Measurements from ENCODE around the gene CEACAM7.

DNA sequence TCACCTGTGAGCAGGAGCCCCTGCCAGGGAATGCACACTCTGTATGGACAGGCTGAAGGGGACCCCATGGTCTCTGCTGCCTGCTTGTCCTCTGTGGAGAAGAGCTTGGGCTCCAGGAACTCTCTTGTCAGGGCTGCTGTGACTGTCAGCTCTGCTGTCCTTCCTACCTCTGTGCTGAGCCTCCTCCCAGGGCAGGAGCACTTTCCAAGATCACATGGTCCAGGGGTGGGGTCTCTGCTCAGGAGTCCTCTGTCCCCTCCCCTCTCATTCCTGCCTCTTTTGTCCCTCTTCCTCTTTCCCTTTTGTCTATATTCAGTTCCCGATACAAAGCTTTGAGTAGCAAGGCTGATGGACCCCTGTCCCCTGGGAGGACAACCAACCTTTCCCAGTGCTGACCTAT lies at the start of gene CEACAM7:
- TF ChIP-seq, protein P1, sequence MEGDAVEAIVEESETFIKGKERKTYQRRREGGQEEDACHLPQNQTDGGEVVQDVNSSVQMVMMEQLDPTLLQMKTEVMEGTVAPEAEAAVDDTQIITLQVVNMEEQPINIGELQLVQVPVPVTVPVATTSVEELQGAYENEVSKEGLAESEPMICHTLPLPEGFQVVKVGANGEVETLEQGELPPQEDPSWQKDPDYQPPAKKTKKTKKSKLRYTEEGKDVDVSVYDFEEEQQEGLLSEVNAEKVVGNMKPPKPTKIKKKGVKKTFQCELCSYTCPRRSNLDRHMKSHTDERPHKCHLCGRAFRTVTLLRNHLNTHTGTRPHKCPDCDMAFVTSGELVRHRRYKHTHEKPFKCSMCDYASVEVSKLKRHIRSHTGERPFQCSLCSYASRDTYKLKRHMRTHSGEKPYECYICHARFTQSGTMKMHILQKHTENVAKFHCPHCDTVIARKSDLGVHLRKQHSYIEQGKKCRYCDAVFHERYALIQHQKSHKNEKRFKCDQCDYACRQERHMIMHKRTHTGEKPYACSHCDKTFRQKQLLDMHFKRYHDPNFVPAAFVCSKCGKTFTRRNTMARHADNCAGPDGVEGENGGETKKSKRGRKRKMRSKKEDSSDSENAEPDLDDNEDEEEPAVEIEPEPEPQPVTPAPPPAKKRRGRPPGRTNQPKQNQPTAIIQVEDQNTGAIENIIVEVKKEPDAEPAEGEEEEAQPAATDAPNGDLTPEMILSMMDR (IDR thresholded peaks at IDR 0.05) = no peak
- TF ChIP-seq POLR2A (IDR thresholded peaks at IDR 0.05) = no peak

Measured in thyroid gland (tissue), 4 donors.